Naive B cell (primary cell): ENCODE measurements around the gene NAA25. TPM values are rescaled to one million over a fixed set of nuclear protein-coding genes. Genes with fewer than 3 reads are reported as not detected.

Source experiments
- ATAC-seq, 2 donors: fragments of 150-1000 bp; cut with Tn5 transposase; 2 replicates each; pipeline ENCODE4 v1.10.0; 2021; ENCODE audit warnings: low read depth in 2 of 2, mild to moderate bottlenecking in 2 of 2, moderate library complexity in 2 of 2
- DNase-seq: peaks from one replicate; pipeline ENCODE4 v3.0.0; 2022
- H3K27ac Mint-ChIP-seq, 6 donors: one replicate each; pipeline ENCODE4 v1.8.0; 2020 to 2022; ENCODE audit warnings: mild to moderate bottlenecking in 6 of 6, mixed read lengths in 6 of 6, moderate library complexity in 5 of 6, inconsistent platforms in 2 of 6
- H3K27me3 Mint-ChIP-seq, 3 donors: one replicate each; pipeline ENCODE4 v1.8.0; 2021 to 2022; ENCODE audit warnings: mixed read lengths in 3 of 3, mild to moderate bottlenecking in 1 of 3
- H3K36me3 Mint-ChIP-seq, 2 donors: one replicate each; pipeline ENCODE4 v1.8.0; 2020 to 2022; ENCODE audit warnings: mixed read lengths in 2 of 2, inconsistent platforms in 1 of 2, mild to moderate bottlenecking in 1 of 2
- H3K4me1 Mint-ChIP-seq, 3 donors: one replicate each; pipeline ENCODE4 v1.8.0; 2020 to 2022; ENCODE audit warnings: mixed read lengths in 3 of 3, inconsistent platforms in 1 of 3, mild to moderate bottlenecking in 1 of 3, moderate library complexity in 1 of 3
- H3K4me3 Mint-ChIP-seq, 8 donors: one replicate each; pipeline ENCODE4 v1.8.0; 2020 to 2022; ENCODE audit warnings: mild to moderate bottlenecking in 8 of 8, mixed read lengths in 8 of 8, moderate library complexity in 8 of 8, inconsistent platforms in 2 of 8
- H3K9me3 Mint-ChIP-seq, 7 donors: one replicate each; pipeline ENCODE4 v1.8.0; 2020 to 2022; ENCODE audit warnings: mixed read lengths in 7 of 7, mild to moderate bottlenecking in 5 of 7, inconsistent platforms in 2 of 7, moderate library complexity in 1 of 7
- polyA plus RNA-seq, 6 donors: library from polyadenylated mRNA; unstranded; fragments of 300-500 nt; fragmentation: Illumina TruSeq; gene quantifications; one replicate each; pipeline ENCODE4 v1.2.3, GENCODE V29; 2021; ENCODE audit warnings: low read depth in 6 of 6

Gene NAA25
- polyA plus RNA-seq, result 10 to 100 TPM in 3 of 6 donors, 1 to 10 TPM in 3; 8.8 to 16.8 (median 10.2) TPM

GRCh38 chr12:112108202-112109079, at the start of gene NAA25:
NAA25 (minus strand) TSS chr12:112108783; CDS start chr12:112108773, 10 bp downstream.
- H3K27ac Mint-ChIP-seq, result peak within 1 kb of the TSS; percentile 92 to 98 (median 97)
- DNase-seq (peak; percentile 82), ATAC-seq (peak; percentile 85 to 86)
- H3K27me3 Mint-ChIP-seq, result no peaks in the 10 kb centered on the region
- H3K36me3 Mint-ChIP-seq, result no peaks in the 10 kb centered on the region
- peaks cover 41 to 49% (median 45%) of the 10 kb centered on the region in 3 donors for H3K4me1 Mint-ChIP-seq
- peak within 1 kb of the TSS; percentile 92 to 100 (median 96) for H3K4me3 Mint-ChIP-seq
- H3K9me3 Mint-ChIP-seq, result no peaks in the 10 kb centered on the region

DNA sequence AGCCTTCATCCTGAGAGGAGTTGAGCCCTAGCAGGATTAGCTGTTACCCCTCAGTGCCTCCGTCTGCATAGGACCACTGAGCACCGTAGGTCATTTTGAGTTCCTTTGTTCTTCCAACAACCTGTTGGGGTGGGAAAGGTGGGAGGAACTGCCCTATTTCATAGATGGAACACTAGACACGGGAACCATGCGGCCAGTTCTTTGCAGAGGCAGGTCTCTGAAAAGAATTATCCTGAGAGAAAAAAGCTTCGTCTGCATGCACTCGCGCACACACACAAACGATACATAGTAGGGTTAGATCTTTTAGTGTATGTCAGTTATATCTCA, 45.3 kb upstream of the NAA25 start:
- Mint-ChIP-seq H3K9me3 (peaks cover 9 to 37% (median 31%) of the 10 kb centered on the region in 7 donors), H3K36me3 (peaks cover 62 to 68% of the 10 kb centered on the region in 2 donors), H3K27ac (peak overlapping the region in 4 of 6 donors; percentile 45 to 92 (median 69)), H3K27me3 (no peaks in the 10 kb centered on the region), H3K4me1 (peaks cover 12 to 35% (median 28%) of the 10 kb centered on the region in 3 donors), H3K4me3 (no peak overlapping the region)
- no peak for DNase-seq
- ATAC-seq, result no peak

GRCh38 chr12:112153181-112153892, 44.8 kb upstream of the NAA25 start:
- ATAC-seq (no peak), DNase-seq (no peak)
- no peaks in the 10 kb centered on the region for H3K27me3 Mint-ChIP-seq
- H3K27ac Mint-ChIP-seq, result peak overlapping the region; percentile 13 to 80 (median 58)
- H3K9me3 Mint-ChIP-seq, result peaks cover 8 to 32% (median 25%) of the 10 kb centered on the region in 7 donors
- H3K4me1 Mint-ChIP-seq, result peaks cover 10 to 29% (median 28%) of the 10 kb centered on the region in 3 donors
- H3K4me3 Mint-ChIP-seq, result peak overlapping the region in 1 of 8 donors; percentile 15
- peaks cover 59 to 64% of the 10 kb centered on the region in 2 donors for H3K36me3 Mint-ChIP-seq

- no peak overlapping the region for H3K4me3 Mint-ChIP-seq
- ATAC-seq (no peak), DNase-seq (no peak)
- peaks cover 0 to 19% (median 14%) of the 10 kb centered on the region in 7 donors for H3K9me3 Mint-ChIP-seq
- no peaks in the 10 kb centered on the region for H3K27me3 Mint-ChIP-seq
- peaks cover 45 to 51% of the 10 kb centered on the region in 2 donors for H3K36me3 Mint-ChIP-seq
- peaks cover 0 to 29% (median 19%) of the 10 kb centered on the region in 3 donors for H3K4me1 Mint-ChIP-seq
- peak overlapping the region; percentile 37 to 90 (median 50) for H3K27ac Mint-ChIP-seq
Observed at GRCh38 chr12:112151766-112152541, 43.4 kb upstream of the NAA25 start.

GRCh38 chr12:112149596-112149995, 41.0 kb upstream of the NAA25 start:
- no peak overlapping the region for H3K4me3 Mint-ChIP-seq
- H3K27me3 Mint-ChIP-seq, result no peaks in the 10 kb centered on the region
- no peak for ATAC-seq
- H3K36me3 Mint-ChIP-seq, result peaks cover 32 to 40% of the 10 kb centered on the region in 2 donors
- peak overlapping the region in 3 of 6 donors; percentile 27 to 58 (median 54) for H3K27ac Mint-ChIP-seq
- peaks cover 4 to 41% (median 20%) of the 10 kb centered on the region in 3 donors for H3K4me1 Mint-ChIP-seq
- no peak for DNase-seq
- peaks cover 0 to 2% (median 0%) of the 10 kb centered on the region in 7 donors for H3K9me3 Mint-ChIP-seq

- peaks cover 16 to 32% of the 10 kb centered on the region in 2 donors for H3K36me3 Mint-ChIP-seq
- no peaks in the 10 kb centered on the region for H3K9me3 Mint-ChIP-seq
- no peak for ATAC-seq
- H3K27ac Mint-ChIP-seq, result peak overlapping the region in 1 of 6 donors; percentile 69
- peaks cover 4 to 45% (median 20%) of the 10 kb centered on the region in 3 donors for H3K4me1 Mint-ChIP-seq
- DNase-seq, result no peak
- H3K27me3 Mint-ChIP-seq, result no peaks in the 10 kb centered on the region
- peak overlapping the region in 3 of 8 donors; percentile 53 to 77 (median 56) for H3K4me3 Mint-ChIP-seq
Observed at GRCh38 chr12:112148031-112148513, 39.5 kb upstream of the NAA25 start.

- Mint-ChIP-seq H3K4me1 (peaks cover 4 to 38% (median 13%) of the 10 kb centered on the region in 3 donors), H3K27ac (peak overlapping the region in 2 of 6 donors; percentile 65 to 88), H3K36me3 (peaks cover under 1 to 26% of the 10 kb centered on the region in 2 donors)
Observed at GRCh38 chr12:112146123-112146522, 37.5 kb upstream of the NAA25 start.

DNA sequence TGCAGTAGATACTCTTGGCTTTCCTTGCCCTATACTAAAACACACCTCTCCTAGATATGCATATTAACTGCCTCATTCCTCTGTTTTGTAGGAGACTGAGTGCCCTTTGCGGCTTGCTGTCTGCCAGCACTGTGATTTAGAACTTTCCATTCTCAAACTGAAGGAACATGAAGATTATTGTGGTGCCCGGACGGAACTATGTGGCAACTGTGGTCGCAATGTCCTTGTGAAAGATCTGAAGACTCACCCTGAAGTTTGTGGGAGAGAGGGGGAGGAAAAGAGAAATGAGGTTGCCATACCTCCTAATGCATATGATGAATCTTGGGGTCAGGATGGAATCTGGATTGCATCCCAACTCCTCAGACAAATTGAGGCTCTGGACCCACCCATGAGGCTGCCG, 32.1 kb upstream of the NAA25 start:
- H3K4me1 Mint-ChIP-seq, result peaks cover 0 to 13% (median 9%) of the 10 kb centered on the region in 3 donors
- no peak for ATAC-seq
- H3K36me3 Mint-ChIP-seq, result peaks cover 8 to 19% of the 10 kb centered on the region in 2 donors
- DNase-seq, result no peak
- no peak overlapping the region for H3K4me3 Mint-ChIP-seq
- H3K9me3 Mint-ChIP-seq, result no peaks in the 10 kb centered on the region
- H3K27ac Mint-ChIP-seq, result peak overlapping the region in 5 of 6 donors; percentile 11 to 78 (median 64)
- H3K27me3 Mint-ChIP-seq, result no peaks in the 10 kb centered on the region

More at GRCh38 chr12:112146123-112146522, 37.5 kb upstream of the NAA25 start:
- Mint-ChIP-seq H3K9me3 (no peaks in the 10 kb centered on the region), H3K27me3 (no peaks in the 10 kb centered on the region), H3K4me3 (peak overlapping the region in 1 of 8 donors; percentile 55)
- ATAC-seq, result no peak
- no peak for DNase-seq

DNA sequence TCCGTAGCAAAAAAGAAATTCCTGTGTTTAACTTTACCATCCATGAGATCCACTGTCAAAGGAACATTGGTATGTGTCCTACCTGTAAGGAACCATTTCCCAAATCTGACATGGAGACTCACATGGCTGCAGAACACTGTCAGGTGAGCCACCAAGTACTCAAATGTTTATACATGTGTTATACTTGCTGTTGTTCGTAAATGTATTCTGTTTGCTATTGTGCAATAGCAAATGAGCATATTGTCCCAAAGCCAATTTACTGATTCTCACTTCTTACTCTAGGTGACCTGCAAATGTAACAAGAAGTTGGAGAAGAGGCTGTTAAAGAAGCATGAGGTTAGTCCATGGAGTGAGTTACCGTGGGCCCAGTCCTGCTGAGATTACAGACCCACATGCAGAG, 26.1 kb upstream of the NAA25 start:
- H3K9me3 Mint-ChIP-seq, result no peaks in the 10 kb centered on the region
- H3K36me3 Mint-ChIP-seq, result no peaks in the 10 kb centered on the region
- H3K27me3 Mint-ChIP-seq, result no peaks in the 10 kb centered on the region
- peaks cover 10 to 23% (median 17%) of the 10 kb centered on the region in 3 donors for H3K4me1 Mint-ChIP-seq
- ATAC-seq (no peak), DNase-seq (no peak)
- no peak overlapping the region for H3K4me3 Mint-ChIP-seq
- no peak overlapping the region for H3K27ac Mint-ChIP-seq

- Mint-ChIP-seq H3K27me3 (no peaks in the 10 kb centered on the region), H3K4me3 (no peak overlapping the region), H3K36me3 (no peaks in the 10 kb centered on the region), H3K4me1 (peaks cover 19 to 33% (median 19%) of the 10 kb centered on the region in 3 donors), H3K9me3 (no peaks in the 10 kb centered on the region), H3K27ac (peak overlapping the region in 1 of 6 donors; percentile 11)
- DNase-seq (no peak), ATAC-seq (no peak)
Observed at GRCh38 chr12:112133418-112133817, 24.8 kb upstream of the NAA25 start.

GRCh38 chr12:112131686-112132085, 23.1 kb upstream of the NAA25 start:
- no peaks in the 10 kb centered on the region for H3K9me3 Mint-ChIP-seq
- no peaks in the 10 kb centered on the region for H3K36me3 Mint-ChIP-seq
- peak overlapping the region in 2 of 8 donors; percentile 45 to 65 for H3K4me3 Mint-ChIP-seq
- DNase-seq, result no peak
- peak overlapping the region in 5 of 6 donors; percentile 8 to 86 (median 77) for H3K27ac Mint-ChIP-seq
- ATAC-seq, result no peak
- no peaks in the 10 kb centered on the region for H3K27me3 Mint-ChIP-seq
- H3K4me1 Mint-ChIP-seq, result peaks cover 25 to 50% (median 28%) of the 10 kb centered on the region in 3 donors

DNA sequence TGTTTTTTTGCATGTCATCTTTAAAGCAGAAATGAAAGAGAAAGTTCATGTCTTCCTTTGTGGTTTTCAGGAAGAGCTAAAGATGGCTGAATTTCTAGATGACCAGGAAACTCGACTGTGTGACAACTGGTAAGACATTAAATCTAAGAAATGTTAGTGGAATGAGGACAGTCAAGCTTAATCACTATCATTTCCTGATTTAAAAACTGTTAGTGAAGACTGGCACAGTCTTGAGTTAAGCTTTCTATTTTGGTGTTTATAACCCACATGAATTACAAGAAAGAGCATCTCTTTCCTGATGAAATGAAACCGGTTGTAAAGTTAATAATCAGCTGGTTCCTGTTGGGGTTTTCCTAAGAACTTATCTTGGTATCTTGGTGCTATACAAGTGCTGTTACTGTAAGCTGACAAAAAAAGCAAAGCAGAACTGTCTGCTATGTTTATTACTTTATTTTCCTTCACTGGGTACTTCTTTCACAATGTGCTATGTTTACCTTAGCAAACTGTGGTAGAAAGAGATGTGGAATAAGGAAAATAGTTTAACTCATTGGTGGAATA, 21.9 kb upstream of the NAA25 start:
- no peaks in the 10 kb centered on the region for H3K27me3 Mint-ChIP-seq

More for the DNA sequence above, 21.9 kb upstream of the NAA25 start:
- H3K4me1 Mint-ChIP-seq, result peaks cover 27 to 56% (median 34%) of the 10 kb centered on the region in 3 donors
- DNase-seq (peak; percentile 57), ATAC-seq (peak; percentile 81 to 82)
- peak overlapping the region; percentile 41 to 86 (median 77) for H3K27ac Mint-ChIP-seq
- no peaks in the 10 kb centered on the region for H3K9me3 Mint-ChIP-seq
- H3K4me3 Mint-ChIP-seq, result peak overlapping the region; percentile 9 to 81 (median 68)
- H3K36me3 Mint-ChIP-seq, result no peaks in the 10 kb centered on the region
